SK-N-SH (cell line): ENCODE measurements around the gene SVBP. TPM values are rescaled to one million over a fixed set of nuclear protein-coding genes. Genes with fewer than 3 reads are reported as not detected.

Source experiments
- CTCF ChIA-PET: fragments of 300-600, 350-600 bp; formaldehyde crosslinking; extraction: SDS; loops from one replicate; lab custom pipeline; 2021; lab: Yijun Ruan, JAX
- POLR2A ChIA-PET: fragments of 350-600 bp; sonication (Branson Sonifier 250); formaldehyde crosslinking; extraction: SDS; loops from one replicate; lab custom pipeline; 2020; ENCODE audit warnings: antibody characterized with exemption, inconsistent platforms; lab: Yijun Ruan, JAX
- DNase-seq: peaks from one replicate; pipeline ENCODE4 v3.0.0; 2012
- H2AFZ ChIP-seq: fragments of 200-600 bp; sonication (generic); 2 replicates; pipeline ENCODE4 v1.8.1; 2016; ENCODE audit warnings: antibody characterized with exemption, mild to moderate bottlenecking, low read depth
- H3F3A ChIP-seq: fragments of 200-600 bp; sonication (generic); replicated peaks from 2 replicates; pipeline ENCODE3; 2016; ENCODE audit warnings: antibody characterized with exemption, mild to moderate bottlenecking; ENCODE audit not compliant: insufficient read depth
- H3K27ac ChIP-seq, 2 experiments: fragments of 200-500 bp in 1 of 2; fragments of 200-600 bp in 1 of 2; sonication (Bioruptor generic) in 1 of 2; sonication (generic), shearing (Covaris generic) in 1 of 2; 2 replicates each; pipeline versions ENCODE4 v1.5.1 to v1.6.1; 2014 to 2016; ENCODE audit warnings: low read depth in 2 of 2, inconsistent platforms in 1 of 2, low read length in 1 of 2, mild to moderate bottlenecking in 1 of 2, mixed read lengths in 1 of 2
- H3K27me3 ChIP-seq: fragments of 200-600 bp; sonication (generic), shearing (Covaris generic); 2 replicates; pipeline ENCODE4 v1.6.1; 2016; ENCODE audit warnings: mixed run types; ENCODE audit not compliant: insufficient read depth
- H3K36me3 ChIP-seq, 2 experiments: fragments of 200-500 bp in 1 of 2; fragments of 200-600 bp in 1 of 2; sonication (Bioruptor generic) in 1 of 2; sonication (generic) in 1 of 2; replicated peaks in 1 of 2; 2 replicates each; pipeline versions ENCODE3 to v1.5.1; 2014 to 2016; ENCODE audit warnings: low read length in 1 of 2, mild to moderate bottlenecking in 1 of 2; ENCODE audit not compliant: insufficient read depth in 2 of 2, control insufficient read depth in 1 of 2
- H3K4me1 ChIP-seq, 2 experiments: fragments of 200-500 bp in 1 of 2; fragments of 200-600 bp in 1 of 2; sonication (Bioruptor generic) in 1 of 2; sonication (generic), shearing (Covaris generic) in 1 of 2; 2 replicates each; pipeline versions ENCODE4 v1.5.1 to v1.6.1; 2014 to 2016; ENCODE audit warnings: low read depth in 1 of 2, low read length in 1 of 2, mixed run types in 1 of 2; ENCODE audit not compliant: insufficient read depth in 2 of 2, control insufficient read depth in 1 of 2
- H3K4me2 ChIP-seq: fragments of 200-600 bp; sonication (generic), shearing (Covaris generic); 2 replicates; pipeline ENCODE4 v1.6.1; 2017; ENCODE audit warnings: mixed run types
- H3K4me3 ChIP-seq, 2 experiments: fragments of 200-500 bp in 1 of 2; fragments of 200-600 bp in 1 of 2; sonication (Bioruptor generic) in 1 of 2; sonication (generic), shearing (Covaris generic) in 1 of 2; 2 replicates each; pipeline versions ENCODE4 v1.5.1 to v1.8.1; 2014 to 2016; ENCODE audit warnings: low read depth in 2 of 2, inconsistent platforms in 1 of 2, low read length in 1 of 2, mild to moderate bottlenecking in 1 of 2, mixed read lengths in 1 of 2, moderate library complexity in 1 of 2
- H3K79me2 ChIP-seq: fragments of 200-600 bp; sonication (generic); 2 replicates; pipeline ENCODE4 v1.8.1; 2017; ENCODE audit warnings: mild to moderate bottlenecking; ENCODE audit not compliant: insufficient read depth
- H3K9ac ChIP-seq: fragments of 200-600 bp; sonication (generic); 2 replicates; pipeline ENCODE4 v1.6.1; 2017; ENCODE audit warnings: mixed run types
- H3K9me2 ChIP-seq: fragments of 200-600 bp; sonication (generic); 2 replicates; pipeline ENCODE4 v1.6.1; 2017; ENCODE audit warnings: mixed run types
- H3K9me3 ChIP-seq: fragments of 200-600 bp; sonication (generic); 2 replicates; pipeline ENCODE4 v1.6.1; 2017; ENCODE audit warnings: mixed run types, mild to moderate bottlenecking, moderate library complexity
- H4K20me1 ChIP-seq: fragments of 200-600 bp; sonication (generic); 2 replicates; pipeline ENCODE4 v1.6.1; 2017; ENCODE audit warnings: mild to moderate bottlenecking, mixed run types; ENCODE audit not compliant: insufficient read depth
- CHD2 ChIP-seq: fragments of 150-350 bp; IDR thresholded peaks from 2 replicates; pipeline ENCODE4 v1.6.1; 2018; ENCODE audit warnings: low read length; ENCODE audit not compliant: partially characterized antibody
- ELF1 ChIP-seq: IDR thresholded peaks from 2 replicates; pipeline ENCODE4 v1.4.0; 2012
- EP300 ChIP-seq, 2 experiments: IDR thresholded peaks; 2 replicates each; pipeline versions ENCODE4 v1.4.0 to v1.6.1; 2012; ENCODE audit warnings: borderline replicate concordance in 1 of 2, low read depth in 1 of 2, low read length in 1 of 2
- EZH2phosphoT487 ChIP-seq: fragments of 200-600 bp; sonication (generic); IDR thresholded peaks from 2 replicates; pipeline ENCODE4 v1.6.1; 2017; ENCODE audit warnings: low read depth, mixed run types, mild to moderate bottlenecking, antibody characterized with exemption, moderate library complexity, borderline replicate concordance
- FOXJ3 ChIP-seq: sonication (generic); formaldehyde crosslinking; IDR thresholded peaks from 2 replicates; pipeline ENCODE4 v1.5.1; 2020; ENCODE audit warnings: mild to moderate bottlenecking, missing genetic modification reagents
- FOXM1 ChIP-seq: IDR thresholded peaks from 2 replicates; pipeline ENCODE4 v1.4.0; 2012; ENCODE audit warnings: low read depth, mild to moderate bottlenecking
- GABPA ChIP-seq: IDR thresholded peaks from 2 replicates; pipeline ENCODE4 v1.4.0; 2012; ENCODE audit warnings: low read depth, mild to moderate bottlenecking
- IRF3 ChIP-seq: fragments of 150-350 bp; IDR thresholded peaks from 2 replicates; pipeline ENCODE4 v1.6.1; 2016; ENCODE audit warnings: mild to moderate bottlenecking, low read depth, low read length
- MAX ChIP-seq: IDR thresholded peaks from 2 replicates; pipeline ENCODE4 v1.4.0; 2012; ENCODE audit warnings: low read depth
- MXI1 ChIP-seq: IDR thresholded peaks from 2 replicates; pipeline ENCODE4 v1.6.1; 2012; ENCODE audit warnings: mild to moderate bottlenecking, low read depth, low read length, improper control_type of control experiment
- NRF1 ChIP-seq: IDR thresholded peaks from 2 replicates; pipeline ENCODE4 v1.6.1; 2012; ENCODE audit warnings: low read depth, mild to moderate bottlenecking, low read length
- PBX3 ChIP-seq: IDR thresholded peaks from 2 replicates; pipeline ENCODE4; 2012
- REST ChIP-seq: IDR thresholded peaks from 2 replicates; pipeline ENCODE4 v1.6.1; 2012; ENCODE audit warnings: mild to moderate bottlenecking, low read depth, low read length, moderate library complexity
- RXRA ChIP-seq: IDR thresholded peaks from 2 replicates; pipeline ENCODE4 v1.4.0; 2012; ENCODE audit warnings: low read depth, mild to moderate bottlenecking, borderline replicate concordance
- SMC3 ChIP-seq: IDR thresholded peaks from 2 replicates; pipeline ENCODE4 v1.6.1; 2012; ENCODE audit warnings: low read depth, low read length, improper control_type of control experiment
- TEAD4 ChIP-seq: IDR thresholded peaks from 2 replicates; pipeline ENCODE4 v1.4.0; 2012; ENCODE audit warnings: mild to moderate bottlenecking, borderline replicate concordance; ENCODE audit not compliant: insufficient read depth
- USF1 ChIP-seq: IDR thresholded peaks from 2 replicates; pipeline ENCODE4 v1.4.0; 2012; ENCODE audit warnings: low read depth, borderline replicate concordance
- USF2 ChIP-seq: fragments of 150-350 bp; IDR thresholded peaks from 2 replicates; pipeline ENCODE4 v1.6.1; 2017; ENCODE audit warnings: antibody characterized with exemption, low read length, low read depth, borderline replicate concordance
- WGBS: methylation state at CpG from one replicate; pipeline ENCODE4 v1.1.6; 2017; ENCODE audit warnings: low lambda C conversion rate; 5-methylcytosine and 5-hydroxymethylcytosine counted together
- polyA plus RNA-seq, 3 experiments: library from polyadenylated mRNA; depleted of rRNA; stranded (reverse); fragments of >200 nt; gene quantifications; 2 replicates each; pipeline ENCODE4 v1.2.3, GENCODE V29; 2012

The SVBP gene
- polyA plus RNA-seq, 1 of the 3 experiments (the other 2 are of a cell fraction), result 18.6 TPM

GRCh38 chr1:42852608-42852980 is 35.4 kb upstream of the SVBP start:
- no peak overlapping the region for H3K4me2 ChIP-seq
- no peaks in the 10 kb centered on the region for H3K9me2 ChIP-seq
- no peak for DNase-seq
- peaks cover 15% of the 10 kb centered on the region; the same call in 1 of the 2 replicates for H3K79me2 ChIP-seq
- H2AFZ ChIP-seq, result no peak overlapping the region
- peaks cover 5% of the 10 kb centered on the region for H3F3A ChIP-seq
- H3K27me3 ChIP-seq, result no peaks in the 10 kb centered on the region
- H3K27ac ChIP-seq, result no peak overlapping the region
- H4K20me1 ChIP-seq, result no peaks in the 10 kb centered on the region
- peaks cover 0 to 6% of the 10 kb centered on the region in 2 experiments; a peak in 2 of 4 replicates for H3K4me1 ChIP-seq
- TF ChIP-seq RXRA (no peak), TEAD4 (no peak), GABPA (no peak), CHD2 (no peak), ELF1 (no peak), IRF3 (no peak), SMC3 (no peak), EP300 (IDR thresholded peaks at IDR 0.05; ENCODE audit: borderline replicate concordance in 1 of 2, low read depth in 1 of 2, low read length in 1 of 2) (no peak), NRF1 (no peak), USF1 (no peak), USF2 (no peak), PBX3 (no peak), MXI1 (no peak), MAX (no peak), FOXJ3 (CRISPR knock-in tag) (no peak), REST (no peak), FOXM1 (no peak), EZH2phosphoT487 (no peak)
- TF ChIP-seq, all 33 proteins: peak for 0
- CTCF ChIA-PET, result interaction anchor here (1.2 kb wide), 1 partner anchor 13 kb away, joined by 4 read pairs; no protein-coding TSS in a partner anchor
- Histone ChIP-seq H3K36me3 (peaks cover 16 to 22% of the 10 kb centered on the region in 2 experiments), H3K4me3 (no peak overlapping the region), H3K9ac (no peak overlapping the region), H3K9me3 (no peaks in the 10 kb centered on the region)
- 50% methylated on average over 2 of the region's 2 CpGs for WGBS
- POLR2A ChIA-PET, result no interaction called here
